ENCODE results near the gene PLN.

- TF ChIP-seq CTCF (IDR thresholded peaks at IDR 0.05; ENCODE audit: poor library complexity) (no peak), EZH2 (IDR thresholded peaks at IDR 0.05; ENCODE audit: borderline replicate concordance) (no peak), EZH2phosphoT487 (IDR thresholded peaks at IDR 0.05; ENCODE audit: low read depth, severe bottlenecking, unreplicated experiment) (no peak)
Measured at GRCh38 chr6:118546164-118546879, 1.8 kb upstream of the PLN start.

Data from hepatocyte (in vitro differentiated cells).